Lung (tissue), 12 donors: Measurements from ENCODE around the gene MAST3. TPM values are rescaled to one million over a fixed set of nuclear protein-coding genes. Genes with fewer than 3 reads are reported as not detected.
A peak's percentile ranks its signal among the peaks of the same experiment; 100 is the strongest.

Experiments
- ATAC-seq: fragments of 200-7000 bp; cut with Tn5 transposase; one replicate; pipeline ENCODE4 v1.9.1; 2020; ENCODE audit warnings: moderate number of reproducible peaks; ENCODE audit not compliant: insufficient read depth, low FRiP score
- DNase-seq, 3 donors: peaks; one replicate each; pipeline ENCODE4 v3.0.0-alpha.2; 2013 to 2017
- H3K27ac ChIP-seq, 2 donors: one replicate each; pipeline ENCODE4 v1.5.1; 2013; ENCODE audit warnings: mild to moderate bottlenecking in 2 of 2, moderate library complexity in 2 of 2, control low read depth in 1 of 2, inconsistent platforms in 1 of 2, low read depth in 1 of 2, low read length in 1 of 2
- H3K27me3 ChIP-seq, 3 donors: one replicate each; pipeline ENCODE4 v1.5.1; 2013; ENCODE audit warnings: low read length in 2 of 3; ENCODE audit not compliant: control insufficient read depth in 3 of 3, insufficient read depth in 3 of 3
- H3K36me3 ChIP-seq, 4 donors: one replicate each; pipeline ENCODE4 v1.5.1; 2013; ENCODE audit warnings: low read length in 4 of 4, mild to moderate bottlenecking in 1 of 4, moderate library complexity in 1 of 4; ENCODE audit not compliant: control insufficient read depth in 4 of 4, insufficient read depth in 4 of 4
- H3K4me1 ChIP-seq, 5 donors: one replicate each; pipeline ENCODE4 v1.5.1; 2013; ENCODE audit warnings: low read length in 5 of 5, mild to moderate bottlenecking in 2 of 5, moderate library complexity in 1 of 5; ENCODE audit not compliant: control insufficient read depth in 5 of 5, insufficient read depth in 5 of 5
- H3K4me3 ChIP-seq: one replicate; pipeline ENCODE4 v1.5.1; 2013; ENCODE audit warnings: mild to moderate bottlenecking, control low read depth, moderate library complexity
- H3K9ac ChIP-seq, 2 donors: one replicate each; pipeline ENCODE4 v1.5.1; 2013; ENCODE audit warnings: low read length in 2 of 2, control low read depth in 1 of 2; ENCODE audit not compliant: insufficient read depth in 1 of 2
- H3K9me3 ChIP-seq, 4 donors: one replicate each; pipeline ENCODE4 v1.5.1; 2013; ENCODE audit warnings: low read length in 3 of 4, mild to moderate bottlenecking in 1 of 4, moderate library complexity in 1 of 4; ENCODE audit not compliant: control insufficient read depth in 4 of 4, insufficient read depth in 3 of 4
- WGBS, 2 donors: extraction: QIAGEN DNeasy Blood & Tissue Kit; methylation state at CpG; one replicate each; pipeline ENCODE4 v1.1.7; 2013; 5-methylcytosine and 5-hydroxymethylcytosine counted together
- polyA plus RNA-seq, 2 donors: library from polyadenylated mRNA; stranded (reverse); fragments of 200-250 nt; gene quantifications; one replicate each; pipeline ENCODE4 v1.2.1, GENCODE V29; 2013
- total RNA-seq, 2 donors: library from RNA; depleted of rRNA in 1 of 2; stranded (reverse); fragments of >200 nt in 1 of 2; gene quantifications; one replicate each; pipeline ENCODE4 v1.2.1, GENCODE V29; 2014 to 2021
- TF ChIP-seq, protein P1 (sequence below): IDR thresholded peaks from 2 replicates; pipeline ENCODE4 v1.5.1; 2012; ENCODE audit warnings: mild to moderate bottlenecking; ENCODE audit errors: control extremely low read depth, extremely low read depth
- donor health status: control.
- donor health status: control.
- donor health status: Bipolar disorder and iron deficiency.
- donor health status: healthy.
- donor health status: DM: yes; HTN: yes; CAD: no.

Gene MAST3
- total and polyA plus RNA-seq, 4 donors: 5.0 to 24.0 (median 9.3) TPM

GRCh38 chr19:18194181-18194530 is 96.6 kb downstream of the MAST3 start:
- WGBS, 2 donors: 47 to 56% methylated on average over 12 of the region's 12 CpGs
- ATAC-seq (no peak), DNase-seq (no peak)
- Histone ChIP-seq H3K27me3 (no peaks in the 10 kb centered on the region), H3K9ac (peak overlapping the region in 1 of 2 donors; percentile 23), H3K9me3 (no peaks in the 10 kb centered on the region), H3K4me1 (peaks cover 0 to 20% (median 9%) of the 10 kb centered on the region in 5 donors), H3K4me3 (no peak overlapping the region), H3K36me3 (peaks cover 0 to 23% (median 7%) of the 10 kb centered on the region in 4 donors), H3K27ac (no peak overlapping the region)
- TF ChIP-seq, protein P1, sequence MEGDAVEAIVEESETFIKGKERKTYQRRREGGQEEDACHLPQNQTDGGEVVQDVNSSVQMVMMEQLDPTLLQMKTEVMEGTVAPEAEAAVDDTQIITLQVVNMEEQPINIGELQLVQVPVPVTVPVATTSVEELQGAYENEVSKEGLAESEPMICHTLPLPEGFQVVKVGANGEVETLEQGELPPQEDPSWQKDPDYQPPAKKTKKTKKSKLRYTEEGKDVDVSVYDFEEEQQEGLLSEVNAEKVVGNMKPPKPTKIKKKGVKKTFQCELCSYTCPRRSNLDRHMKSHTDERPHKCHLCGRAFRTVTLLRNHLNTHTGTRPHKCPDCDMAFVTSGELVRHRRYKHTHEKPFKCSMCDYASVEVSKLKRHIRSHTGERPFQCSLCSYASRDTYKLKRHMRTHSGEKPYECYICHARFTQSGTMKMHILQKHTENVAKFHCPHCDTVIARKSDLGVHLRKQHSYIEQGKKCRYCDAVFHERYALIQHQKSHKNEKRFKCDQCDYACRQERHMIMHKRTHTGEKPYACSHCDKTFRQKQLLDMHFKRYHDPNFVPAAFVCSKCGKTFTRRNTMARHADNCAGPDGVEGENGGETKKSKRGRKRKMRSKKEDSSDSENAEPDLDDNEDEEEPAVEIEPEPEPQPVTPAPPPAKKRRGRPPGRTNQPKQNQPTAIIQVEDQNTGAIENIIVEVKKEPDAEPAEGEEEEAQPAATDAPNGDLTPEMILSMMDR: no peak

DNA sequence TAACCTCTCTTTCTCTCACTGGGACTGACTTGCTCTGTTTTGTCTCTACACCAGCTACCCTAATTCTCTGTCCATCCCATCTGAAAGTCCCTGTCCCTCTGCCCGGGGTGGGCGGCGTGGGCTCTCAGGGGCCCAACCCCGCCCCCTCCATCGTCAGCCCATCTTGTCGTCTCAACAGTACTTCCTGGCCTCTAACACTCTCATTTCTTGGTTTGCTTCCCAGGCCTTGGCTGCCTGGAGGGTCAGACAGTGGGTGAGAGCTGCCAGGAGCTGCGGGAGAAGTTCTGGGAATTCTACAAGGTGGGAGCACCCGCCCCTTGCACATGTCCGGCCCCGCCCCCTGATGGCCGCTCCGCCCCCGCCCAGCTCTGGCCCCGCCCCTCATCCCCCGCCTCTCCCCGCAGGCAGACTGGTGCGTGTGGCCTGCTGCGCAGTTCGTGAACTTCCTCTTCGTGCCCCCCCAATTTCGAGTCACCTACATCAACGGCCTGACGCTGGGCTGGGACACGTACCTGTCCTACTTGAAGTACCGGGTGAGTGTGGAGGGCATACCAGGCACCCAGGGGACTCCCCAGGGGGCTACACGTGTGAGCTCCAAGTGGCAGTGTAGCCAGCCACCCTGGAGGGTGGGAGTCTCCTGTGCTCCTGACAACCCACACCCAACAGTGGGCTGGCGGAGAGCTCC is 97.1 kb downstream of the MAST3 start:
- H3K9ac ChIP-seq: peak overlapping the region in 1 of 2 donors; percentile 23
- ATAC-seq: no peak
- H3K36me3 ChIP-seq: peaks cover 0 to 23% (median 7%) of the 10 kb centered on the region in 4 donors

DNA sequence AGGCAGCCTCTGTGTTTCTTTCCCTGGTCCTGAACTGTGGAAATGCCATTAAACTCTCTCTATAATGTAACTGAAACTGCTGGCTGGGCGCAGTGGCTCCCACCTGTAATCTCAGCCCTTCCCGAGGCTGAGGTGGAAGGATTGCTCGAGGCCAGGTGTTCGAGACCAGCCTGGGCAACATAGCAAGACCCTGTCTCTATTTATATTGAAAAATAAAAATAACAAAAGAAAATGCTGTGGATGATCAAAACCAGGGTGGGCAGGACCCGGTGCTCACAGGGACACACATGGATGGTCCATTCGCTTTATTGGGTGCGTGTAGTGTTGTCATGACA is 98.9 kb downstream of the MAST3 start:
- no peak for ATAC-seq
- H3K4me1 ChIP-seq: peaks cover 0 to 20% (median 9%) of the 10 kb centered on the region in 5 donors
- H3K27ac ChIP-seq: no peak overlapping the region
- H3K4me3 ChIP-seq: no peak overlapping the region
- no peaks in the 10 kb centered on the region for H3K9me3 ChIP-seq
- DNase-seq: no peak
- no peaks in the 10 kb centered on the region for H3K27me3 ChIP-seq
- 82 to 95% methylated on average over 7 of the region's 7 CpGs for WGBS, 2 donors
- H3K36me3 ChIP-seq: peaks cover 0 to 23% (median 7%) of the 10 kb centered on the region in 4 donors
- H3K9ac ChIP-seq: no peak overlapping the region
- TF ChIP-seq, protein P1: no peak

More for the DNA sequence above, 97.1 kb downstream of the MAST3 start:
- H3K27me3 ChIP-seq: no peaks in the 10 kb centered on the region
- H3K9me3 ChIP-seq: no peaks in the 10 kb centered on the region
- 19 to 22% methylated on average over 27 of the region's 27 CpGs for WGBS, 2 donors
- H3K4me1 ChIP-seq: peaks cover 0 to 20% (median 9%) of the 10 kb centered on the region in 5 donors
- peak overlapping the region in 1 of 2 donors; percentile 32 for H3K27ac ChIP-seq
- TF ChIP-seq, protein P1: no peak
- peak in 2 of 3 donors; percentile 52 to 59 for DNase-seq
- no peak overlapping the region for H3K4me3 ChIP-seq

GRCh38 chr19:18197306-18197705 is 99.7 kb downstream of the MAST3 start:
- Histone ChIP-seq H3K4me3 (no peak overlapping the region), H3K27me3 (no peaks in the 10 kb centered on the region), H3K36me3 (peaks cover 0 to 23% (median 7%) of the 10 kb centered on the region in 4 donors), H3K27ac (no peak overlapping the region), H3K4me1 (peaks cover 0 to 15% (median 9%) of the 10 kb centered on the region in 5 donors), H3K9me3 (no peaks in the 10 kb centered on the region), H3K9ac (no peak overlapping the region)
- TF ChIP-seq, protein P1: no peak
- DNase-seq (no peak), ATAC-seq (no peak)
- 93 to 94% methylated on average over 18 of the region's 18 CpGs for WGBS, 2 donors
